GM21367 (cell line): ENCODE measurements around the gene RALY.

Experiments used
- ATAC-seq: cut with Tn5 transposase; IDR thresholded peaks from one replicate; pipeline ENCODE4 v1.9.1; 2021; ENCODE audit not compliant: unreplicated experiment

Gene RALY

DNA sequence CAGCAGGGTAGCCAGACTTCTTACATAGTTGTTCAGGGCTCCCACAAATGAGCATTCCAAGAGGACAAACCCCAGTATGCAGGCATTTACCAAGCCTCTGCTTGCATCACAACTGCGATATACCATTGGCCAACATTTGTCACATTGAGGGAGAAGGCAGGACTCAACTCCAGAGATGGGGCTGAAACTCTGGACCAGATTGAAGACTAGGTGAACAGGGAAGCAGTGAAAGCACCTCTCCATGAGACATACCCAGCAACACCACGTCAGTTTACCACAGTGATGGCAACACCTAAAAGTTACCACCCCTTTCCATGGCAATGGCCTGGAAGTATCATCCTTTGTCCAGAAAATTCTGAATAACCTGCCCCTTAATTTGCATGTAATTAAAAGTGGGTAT is 7.9 kb upstream of the RALY start:
- no peak for ATAC-seq

DNA sequence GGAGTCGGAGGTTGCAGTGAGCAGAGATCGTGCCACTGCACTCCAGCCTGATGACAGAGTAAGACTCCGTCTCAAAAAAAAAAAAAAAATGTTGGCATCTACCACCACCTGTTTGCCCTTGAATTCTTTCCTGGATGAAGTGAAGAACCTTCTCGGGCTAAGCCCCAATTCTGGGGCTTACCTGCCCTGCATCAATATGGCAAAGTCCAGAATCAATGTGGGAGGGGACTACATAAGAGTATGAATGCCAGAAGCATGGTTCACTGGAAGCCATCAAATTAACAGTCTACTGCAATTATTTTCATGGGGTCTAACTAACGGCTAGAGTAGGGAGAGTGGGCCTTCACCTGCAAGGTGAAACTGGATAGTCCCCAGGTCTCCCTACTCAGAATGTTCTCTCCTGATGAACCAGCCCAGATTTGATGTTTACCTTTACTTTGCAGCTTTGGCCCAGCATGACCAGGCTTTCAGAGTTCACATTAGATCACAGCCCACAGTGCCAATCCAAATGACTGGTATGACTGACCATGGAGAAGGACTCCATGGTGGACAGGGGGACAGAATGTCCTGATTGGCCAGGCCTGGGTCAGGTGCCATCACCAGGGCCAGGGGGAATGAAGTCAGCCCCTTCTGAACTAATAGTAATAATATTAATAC is 7.0 kb upstream of the RALY start:
- ATAC-seq, result no peak

DNA sequence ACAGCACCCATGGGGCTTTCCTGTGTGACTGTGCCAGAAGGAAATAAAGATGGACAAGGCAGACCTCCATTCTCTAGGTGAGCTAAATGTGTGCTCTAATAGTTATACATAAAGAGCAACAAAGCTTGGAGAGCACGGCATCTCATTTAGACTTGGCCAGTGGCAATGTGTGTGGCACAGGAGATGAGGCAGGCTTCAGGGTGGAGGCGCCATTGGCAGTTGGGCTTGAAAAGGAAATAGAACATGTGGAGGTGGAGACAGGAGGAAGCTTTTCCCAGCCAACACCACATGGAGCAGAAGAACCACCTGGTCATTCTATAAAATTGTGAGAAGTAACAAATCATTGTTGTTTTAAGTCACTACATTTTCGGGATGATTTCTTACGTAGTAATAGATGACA is 3.6 kb upstream of the RALY start:
- ATAC-seq, result no peak

DNA sequence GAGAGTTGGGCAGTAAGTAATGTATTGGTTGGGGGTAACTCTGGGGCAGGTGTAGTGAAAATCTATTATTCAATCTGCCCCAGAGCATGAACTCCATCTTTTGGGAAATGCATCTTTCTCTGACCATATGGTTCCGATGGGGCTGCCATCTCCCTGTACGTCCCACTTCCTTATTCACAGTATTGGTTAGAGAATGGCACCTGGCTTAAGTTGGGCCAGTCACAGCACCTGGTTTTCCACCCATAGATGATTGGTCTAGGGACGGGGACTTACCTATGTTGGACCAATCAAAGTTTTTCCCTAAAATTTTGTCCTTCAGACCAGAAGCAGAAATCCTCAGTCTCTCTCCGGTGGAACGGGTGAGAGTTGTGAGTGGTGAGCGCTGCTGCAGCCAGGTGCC is 2.2 kb upstream of the RALY start:
- no peak for ATAC-seq

DNA sequence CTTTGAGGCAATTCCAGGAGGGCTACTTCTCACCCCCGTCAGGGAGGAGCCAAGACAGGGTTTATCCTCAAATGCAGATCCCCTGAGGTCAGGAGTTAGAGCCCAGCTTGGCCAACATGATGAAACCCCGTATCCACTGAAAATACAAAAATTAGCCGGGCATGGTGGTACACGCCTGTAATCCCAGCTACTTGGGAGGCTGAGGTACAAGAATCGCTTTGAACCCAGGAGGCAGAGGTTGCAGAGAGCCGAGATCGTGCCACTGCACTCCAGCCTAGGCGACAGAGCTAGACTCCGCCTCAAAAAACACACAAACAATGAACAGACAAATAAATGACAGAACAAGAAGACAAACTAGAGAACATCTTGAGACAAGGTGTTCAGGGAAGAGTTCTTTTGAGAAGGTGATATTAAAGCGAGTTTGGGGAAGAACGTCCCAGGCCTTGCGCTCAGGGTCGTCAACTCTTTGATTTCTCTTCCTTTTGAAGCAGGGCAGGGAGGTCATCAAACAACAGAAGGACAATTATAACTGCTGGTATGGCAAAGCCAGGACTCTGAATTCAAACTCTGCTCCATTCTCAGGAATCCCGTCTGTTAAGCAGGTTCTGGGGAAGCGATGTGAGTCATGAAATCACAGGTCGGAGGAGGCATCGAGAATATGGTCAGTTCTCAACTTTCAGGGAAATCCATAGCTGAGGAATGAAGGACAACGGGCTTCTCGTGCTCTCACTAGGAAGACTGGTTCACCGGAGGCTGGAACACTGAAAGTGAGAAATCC is 1.4 kb upstream of the RALY start:
- no peak for ATAC-seq

- ATAC-seq, result peak; percentile 51
Measured at GRCh38 chr20:33992923-33993575, 662 bp upstream of the RALY start.

GRCh38 chr20:33994222-33994913 is 657 bp downstream of the RALY start:
- peak; percentile 29 for ATAC-seq

DNA sequence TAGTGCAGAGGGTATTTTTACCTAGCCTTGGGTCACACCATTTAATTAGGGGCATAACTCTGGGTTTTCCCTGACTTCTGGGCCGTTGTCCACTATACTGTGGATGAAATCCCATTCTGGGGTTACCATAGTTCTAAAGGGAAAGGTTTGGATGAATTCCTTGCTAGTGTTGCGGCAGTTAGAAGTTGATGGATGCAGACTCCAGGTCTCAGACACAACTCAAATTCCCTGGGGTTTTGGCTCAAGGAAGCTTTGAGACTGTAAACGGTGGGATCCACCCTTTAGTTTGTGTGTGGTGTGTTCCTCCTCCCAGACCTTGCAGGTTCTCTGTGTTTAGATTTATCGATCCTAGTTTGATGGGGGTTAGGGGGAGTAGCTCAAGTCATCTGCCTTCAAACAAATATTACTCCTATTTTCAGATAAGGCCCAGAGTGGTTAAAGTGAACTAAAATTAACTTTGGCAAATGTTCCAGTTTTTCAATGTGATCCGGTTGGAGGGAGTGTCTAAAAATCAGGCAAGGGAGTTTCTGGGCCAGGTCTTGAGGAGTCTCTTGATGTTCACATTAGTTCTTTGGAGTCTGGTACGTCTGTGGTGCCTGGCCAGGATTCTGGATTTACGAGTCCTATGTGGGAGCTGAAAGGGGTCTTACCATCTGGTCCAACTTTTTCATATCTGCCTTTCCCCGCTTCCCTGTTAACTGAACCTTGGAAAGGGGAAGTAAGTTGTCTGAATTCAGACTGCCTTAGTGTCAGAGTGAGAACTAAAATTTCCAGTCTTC is 1.5 kb downstream of the RALY start:
- no peak for ATAC-seq

DNA sequence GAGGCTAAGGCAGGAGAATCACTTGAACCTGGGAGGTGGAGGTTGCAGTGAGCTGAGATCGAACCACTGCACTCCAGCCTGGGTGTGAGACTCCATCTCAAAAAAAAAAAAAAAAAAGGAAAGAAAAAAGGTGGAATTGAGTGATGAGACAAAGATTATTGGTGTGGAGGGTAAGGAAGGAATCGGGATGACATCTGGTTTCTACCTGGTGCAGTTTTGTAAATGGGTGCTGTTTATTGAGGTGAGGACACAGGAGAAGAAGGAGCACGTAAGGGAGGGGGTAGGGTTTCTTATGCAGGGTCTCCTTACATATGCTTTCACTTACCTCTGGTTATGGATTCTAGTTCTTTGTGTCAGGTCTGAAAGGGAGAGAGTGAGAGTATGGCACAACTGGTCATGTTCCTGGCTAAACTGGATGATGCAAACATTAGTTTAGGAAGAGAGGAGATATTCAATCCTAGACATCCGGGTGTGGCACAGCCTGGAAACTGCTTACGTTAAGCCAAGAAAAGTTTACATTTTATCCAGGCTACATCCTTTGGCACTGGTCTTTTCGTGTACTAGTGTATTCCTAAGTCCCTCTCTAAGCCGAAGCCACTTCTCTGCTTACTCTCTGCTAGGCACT is 5.4 kb downstream of the RALY start:
- no peak for ATAC-seq

DNA sequence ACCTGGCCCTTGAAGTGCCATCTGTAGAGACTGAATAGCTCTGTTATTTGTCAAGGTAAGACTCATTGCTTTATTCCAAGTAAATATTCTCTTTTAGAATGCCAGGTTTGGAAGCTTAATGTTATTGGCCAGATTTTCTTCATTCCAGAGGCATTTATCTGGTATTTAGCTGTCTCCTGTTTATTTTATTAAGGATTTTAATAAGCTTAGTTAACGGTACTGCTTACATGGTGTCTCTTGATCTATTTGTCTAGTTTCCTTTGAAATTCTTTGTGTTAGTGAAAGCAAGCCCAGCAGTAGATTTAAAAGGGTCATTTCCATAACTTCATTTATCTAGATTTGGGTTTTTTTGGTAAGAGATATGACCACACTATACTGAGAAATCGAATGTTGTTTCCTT is 7.7 kb downstream of the RALY start:
- no peak for ATAC-seq

GRCh38 chr20:34004227-34004626 is 10.5 kb downstream of the RALY start:
- ATAC-seq, result no peak

DNA sequence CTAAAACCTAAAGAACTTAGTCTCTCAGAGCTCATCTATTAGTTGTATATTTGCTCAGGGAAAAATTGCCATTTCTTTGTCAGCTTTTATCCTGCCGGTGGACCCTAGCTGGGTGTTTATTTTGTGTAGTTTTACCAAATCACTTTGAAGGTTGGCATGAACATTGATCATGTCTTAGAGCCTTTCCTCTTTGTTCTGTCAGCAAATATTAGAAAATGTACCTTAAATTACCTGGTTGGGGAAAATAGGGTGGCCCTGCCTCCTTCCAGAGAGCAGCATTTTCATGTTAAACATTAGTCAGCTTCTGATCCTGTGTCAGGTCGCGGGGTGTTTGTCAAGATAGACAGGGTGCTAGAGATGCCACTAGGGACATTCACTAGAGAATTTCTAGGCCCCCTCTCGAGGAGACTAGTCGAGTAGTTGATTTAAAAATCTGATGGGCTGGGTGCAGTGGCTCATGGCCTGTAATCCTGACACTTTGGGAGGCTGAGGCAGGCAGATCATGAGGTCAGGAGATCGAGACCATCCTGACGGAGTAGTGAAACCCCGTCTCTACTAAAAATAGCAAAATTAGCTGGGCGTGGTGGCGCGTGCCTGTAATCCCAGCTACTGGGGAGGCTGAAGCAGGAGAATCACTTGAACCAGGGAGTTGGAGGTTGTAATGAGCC is 11.2 kb downstream of the RALY start:
- ATAC-seq, result no peak

GRCh38 chr20:34006619-34007018 is 12.9 kb downstream of the RALY start:
- no peak for ATAC-seq

GRCh38 chr20:34008477-34008876 is 14.8 kb downstream of the RALY start:
- no peak for ATAC-seq

- ATAC-seq, result no peak
Measured at GRCh38 chr20:34010405-34010931, 16.8 kb downstream of the RALY start.

- no peak for ATAC-seq
Measured at GRCh38 chr20:34011275-34011674, 17.6 kb downstream of the RALY start.

DNA sequence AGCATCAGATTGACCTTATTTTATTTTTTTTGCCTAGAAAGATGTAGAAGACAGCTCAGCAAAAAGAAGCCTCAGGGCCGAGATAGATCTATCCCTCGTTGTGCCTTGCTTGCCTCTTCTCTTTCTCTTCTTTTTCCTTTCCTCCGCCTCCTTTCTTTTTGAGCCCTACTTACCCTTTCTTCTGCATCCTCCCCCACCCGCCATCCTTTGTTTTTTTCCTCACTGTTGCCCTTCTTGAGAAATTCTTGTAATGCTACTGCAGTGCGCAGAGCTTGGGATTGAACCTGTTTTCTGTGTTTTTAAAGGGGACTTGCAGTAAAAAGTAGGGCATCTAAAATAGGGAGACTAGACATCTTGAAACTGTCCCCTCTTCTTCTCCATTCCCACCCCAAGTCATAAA is 18.6 kb downstream of the RALY start:
- no peak for ATAC-seq

DNA sequence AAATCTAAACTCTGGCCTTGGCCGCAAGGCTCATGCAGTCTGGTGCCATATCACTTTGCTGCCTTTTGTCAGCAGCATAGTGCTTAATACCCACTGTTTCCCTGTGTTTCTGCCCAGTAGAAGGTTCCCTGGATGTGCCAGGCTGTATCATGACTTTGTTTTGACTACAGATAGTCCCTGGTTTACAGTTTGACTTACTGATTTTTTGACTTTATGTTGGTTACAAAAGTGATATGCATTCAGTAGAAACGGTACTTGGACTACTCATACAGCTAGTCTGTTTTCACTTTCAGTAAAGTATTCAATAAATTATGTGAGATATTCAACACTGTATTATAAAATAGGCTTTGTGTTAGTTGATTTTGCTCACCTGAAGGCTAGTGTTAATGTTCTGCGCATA is 19.0 kb downstream of the RALY start:
- no peak for ATAC-seq

- ATAC-seq, result no peak
Measured at GRCh38 chr20:34013554-34013953, 19.8 kb downstream of the RALY start.

DNA sequence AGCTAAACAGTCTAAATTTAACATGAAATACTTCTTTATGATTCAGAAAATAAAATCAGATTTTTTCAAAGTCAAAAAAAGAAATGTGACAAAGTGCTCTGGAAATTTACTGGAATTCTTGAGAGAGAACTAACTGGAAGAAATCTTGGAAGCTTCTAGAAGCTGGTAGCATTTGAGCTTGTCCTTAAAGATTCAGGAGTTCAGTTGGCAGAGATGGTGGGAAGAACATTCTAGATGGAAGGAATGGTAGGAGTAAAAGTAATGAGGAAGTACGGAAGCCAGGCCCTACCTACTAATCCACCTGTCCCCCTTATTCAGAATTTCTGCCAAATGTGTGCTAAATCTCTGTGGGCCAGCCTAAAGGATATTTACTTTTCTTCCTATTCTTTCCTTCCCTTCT is 21.2 kb downstream of the RALY start:
- no peak for ATAC-seq
